BE2C (cell line): ENCODE results near the gene DHX35.

Experiments used
- DNase-seq: peaks from one replicate; pipeline ENCODE4 v3.0.0-alpha.2; 2020
- H3K27me3 ChIP-seq: fragments of 250-450 bp; sonication (Bioruptor Pico); 2 replicates; pipeline ENCODE4 v1.5.1; 2020; ENCODE audit warnings: mild to moderate bottlenecking
- H3K36me3 ChIP-seq: fragments of 250-450 bp; sonication (Bioruptor Pico); 2 replicates; pipeline ENCODE4 v1.5.1; 2020; ENCODE audit warnings: mild to moderate bottlenecking
- H3K4me1 ChIP-seq: fragments of 250-450 bp; sonication (Bioruptor Pico); 2 replicates; pipeline ENCODE4 v1.5.1; 2020
- H3K4me3 ChIP-seq: 2 replicates; pipeline ENCODE4 v1.5.1; 2011; ENCODE audit warnings: low read depth, low read length
- H3K9me3 ChIP-seq: fragments of 250-450 bp; sonication (Bioruptor Pico); 2 replicates; pipeline ENCODE4 v1.5.1; 2020
- TF ChIP-seq, protein P1 (sequence below): IDR thresholded peaks from 2 replicates; pipeline ENCODE4 v1.5.1; 2012; ENCODE audit warnings: mild to moderate bottlenecking, low read depth, low read length

Gene DHX35

DNA sequence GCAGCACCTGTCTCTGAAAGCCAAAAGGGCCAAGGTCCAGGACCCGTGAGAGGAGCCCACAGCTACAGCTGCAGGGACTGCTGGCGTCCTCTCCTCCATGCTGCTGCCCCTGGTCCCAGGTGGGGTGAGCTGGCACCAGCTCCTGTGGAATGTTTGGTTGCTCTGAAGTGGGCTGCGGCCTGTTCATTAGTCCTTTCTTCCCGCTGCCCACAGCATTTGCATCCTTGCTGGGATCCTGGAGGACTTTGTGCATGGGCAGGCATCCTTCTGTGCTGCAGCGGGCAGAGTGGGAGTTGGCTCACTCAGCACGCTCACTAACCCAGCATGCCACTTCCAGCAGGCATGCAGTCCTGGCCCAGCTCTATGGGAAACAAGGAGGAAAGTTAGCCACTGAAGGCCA is 76.4 kb downstream of the DHX35 start:
- Histone ChIP-seq H3K27me3 (no peaks in the 10 kb centered on the region), H3K4me3 (no peak overlapping the region), H3K36me3 (peaks cover 41% of the 10 kb centered on the region), H3K9me3 (no peaks in the 10 kb centered on the region), H3K4me1 (peaks cover 4% of the 10 kb centered on the region)
- DNase-seq: no peak
- TF ChIP-seq, protein P1, sequence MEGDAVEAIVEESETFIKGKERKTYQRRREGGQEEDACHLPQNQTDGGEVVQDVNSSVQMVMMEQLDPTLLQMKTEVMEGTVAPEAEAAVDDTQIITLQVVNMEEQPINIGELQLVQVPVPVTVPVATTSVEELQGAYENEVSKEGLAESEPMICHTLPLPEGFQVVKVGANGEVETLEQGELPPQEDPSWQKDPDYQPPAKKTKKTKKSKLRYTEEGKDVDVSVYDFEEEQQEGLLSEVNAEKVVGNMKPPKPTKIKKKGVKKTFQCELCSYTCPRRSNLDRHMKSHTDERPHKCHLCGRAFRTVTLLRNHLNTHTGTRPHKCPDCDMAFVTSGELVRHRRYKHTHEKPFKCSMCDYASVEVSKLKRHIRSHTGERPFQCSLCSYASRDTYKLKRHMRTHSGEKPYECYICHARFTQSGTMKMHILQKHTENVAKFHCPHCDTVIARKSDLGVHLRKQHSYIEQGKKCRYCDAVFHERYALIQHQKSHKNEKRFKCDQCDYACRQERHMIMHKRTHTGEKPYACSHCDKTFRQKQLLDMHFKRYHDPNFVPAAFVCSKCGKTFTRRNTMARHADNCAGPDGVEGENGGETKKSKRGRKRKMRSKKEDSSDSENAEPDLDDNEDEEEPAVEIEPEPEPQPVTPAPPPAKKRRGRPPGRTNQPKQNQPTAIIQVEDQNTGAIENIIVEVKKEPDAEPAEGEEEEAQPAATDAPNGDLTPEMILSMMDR: no peak

GRCh38 chr20:39039261-39039660 is 77.1 kb downstream of the DHX35 start:
- Histone ChIP-seq H3K4me1 (peaks cover 4% of the 10 kb centered on the region), H3K36me3 (peaks cover 36% of the 10 kb centered on the region), H3K27me3 (no peaks in the 10 kb centered on the region), H3K4me3 (no peak overlapping the region), H3K9me3 (no peaks in the 10 kb centered on the region)
- TF ChIP-seq, protein P1: no peak
- DNase-seq: no peak

DNA sequence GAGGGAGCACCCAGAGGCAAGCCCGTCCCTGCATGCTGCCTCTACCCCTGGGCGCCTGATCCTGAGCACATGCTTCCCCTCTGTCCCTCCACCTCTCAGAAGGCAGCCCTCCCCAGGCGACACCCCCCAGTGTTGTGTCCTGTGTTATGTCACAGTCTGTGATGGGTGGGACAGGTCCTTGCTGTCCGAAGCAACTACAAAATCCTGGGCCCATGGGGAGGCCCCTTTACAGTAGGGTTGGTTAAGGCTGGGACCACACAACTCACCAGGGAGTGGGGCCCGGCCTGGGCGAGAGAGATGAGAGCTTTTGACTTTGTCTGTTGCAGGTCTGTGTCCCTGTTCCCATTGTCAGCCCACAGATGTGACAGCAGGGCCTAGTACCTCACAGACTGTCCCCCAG is 78.0 kb downstream of the DHX35 start:
- TF ChIP-seq, protein P1: no peak
- H3K4me3 ChIP-seq: no peak overlapping the region
- H3K27me3 ChIP-seq: no peaks in the 10 kb centered on the region
- H3K4me1 ChIP-seq: peaks cover 4% of the 10 kb centered on the region
- H3K9me3 ChIP-seq: no peaks in the 10 kb centered on the region
- H3K36me3 ChIP-seq: peaks cover 32% of the 10 kb centered on the region
- DNase-seq: no peak

DNA sequence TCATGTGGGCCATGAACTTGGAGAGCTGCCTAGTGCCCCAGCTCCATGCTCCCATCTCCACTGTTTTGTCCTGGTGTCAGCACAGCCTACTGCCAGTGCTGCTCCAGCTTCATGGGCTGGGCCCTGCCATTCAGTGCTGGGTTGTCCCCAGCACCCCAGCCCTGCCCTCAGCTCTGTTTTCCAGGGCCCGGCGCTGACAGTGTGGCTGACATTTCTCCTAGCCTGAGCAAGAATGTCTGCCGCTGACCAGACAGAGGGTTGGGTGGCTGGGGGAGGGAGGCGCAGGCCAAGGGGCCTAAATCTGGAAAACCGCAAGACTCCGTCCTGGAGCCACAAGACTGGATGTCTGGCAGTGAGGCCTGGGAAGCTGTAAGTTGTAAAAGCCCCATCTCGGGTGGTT is 78.9 kb downstream of the DHX35 start:
- no peaks in the 10 kb centered on the region for H3K9me3 ChIP-seq
- H3K4me3 ChIP-seq: no peak overlapping the region
- peaks cover 22% of the 10 kb centered on the region for H3K36me3 ChIP-seq
- H3K4me1 ChIP-seq: peaks cover 4% of the 10 kb centered on the region
- TF ChIP-seq, protein P1: no peak
- H3K27me3 ChIP-seq: no peaks in the 10 kb centered on the region
- no peak for DNase-seq

GRCh38 chr20:39042279-39043150 is 80.4 kb downstream of the DHX35 start:
- Histone ChIP-seq H3K4me1 (peaks cover 4% of the 10 kb centered on the region), H3K36me3 (peaks cover 19% of the 10 kb centered on the region), H3K9me3 (no peaks in the 10 kb centered on the region), H3K27me3 (no peaks in the 10 kb centered on the region), H3K4me3 (no peak overlapping the region)
- TF ChIP-seq, protein P1: no peak
- no peak for DNase-seq

- peaks cover 5% of the 10 kb centered on the region; the same call in 1 of the 2 replicates for H3K36me3 ChIP-seq
- H3K9me3 ChIP-seq: no peaks in the 10 kb centered on the region
- peaks cover 4% of the 10 kb centered on the region for H3K4me1 ChIP-seq
- TF ChIP-seq, protein P1: no peak
- H3K27me3 ChIP-seq: no peaks in the 10 kb centered on the region
- no peak overlapping the region for H3K4me3 ChIP-seq
- no peak for DNase-seq
Measured at GRCh38 chr20:39044501-39044900, 82.4 kb downstream of the DHX35 start.
